Measurements from ENCODE around the gene FAM9A.

FAM9A gene

GRCh38 chrX:8801041-8801599 is at the start of gene FAM9A:
FAM9A (minus strand) TSS chrX:8801383; CDS start chrX:8800171, 1,212 bp downstream.
- no peak for DNase-seq

- no peak for DNase-seq
Measured at GRCh38 chrX:8850478-8850877, 49.3 kb upstream of the FAM9A start.

GRCh38 chrX:8849945-8850344 is 48.8 kb upstream of the FAM9A start:
- no peak for DNase-seq

- DNase-seq: no peak
Measured at GRCh38 chrX:8849458-8849857, 48.3 kb upstream of the FAM9A start.

GRCh38 chrX:8848911-8849310 is 47.7 kb upstream of the FAM9A start:
- no peak for DNase-seq

- DNase-seq: no peak
Measured at GRCh38 chrX:8848441-8848840, 47.3 kb upstream of the FAM9A start.

- no peak for DNase-seq
Measured at GRCh38 chrX:8847360-8847759, 46.2 kb upstream of the FAM9A start.

GRCh38 chrX:8846266-8846665 is 45.1 kb upstream of the FAM9A start:
- DNase-seq: no peak

- no peak for DNase-seq
Measured at GRCh38 chrX:8845469-8845868, 44.3 kb upstream of the FAM9A start.

- DNase-seq: no peak
Measured at GRCh38 chrX:8845060-8845459, 43.9 kb upstream of the FAM9A start.

- DNase-seq: no peak
Measured at GRCh38 chrX:8844157-8844556, 43.0 kb upstream of the FAM9A start.

- no peak for DNase-seq
Measured at GRCh38 chrX:8841911-8842310, 40.7 kb upstream of the FAM9A start.

- no peak for DNase-seq
Measured at GRCh38 chrX:8834392-8834791, 33.2 kb upstream of the FAM9A start.

- no peak for DNase-seq
Measured at GRCh38 chrX:8832582-8833378, 31.6 kb upstream of the FAM9A start.

GRCh38 chrX:8823698-8824097 is 22.5 kb upstream of the FAM9A start:
- DNase-seq: no peak

GRCh38 chrX:8822002-8822401 is 20.8 kb upstream of the FAM9A start:
- DNase-seq: no peak

GRCh38 chrX:8820910-8821527 is 19.8 kb upstream of the FAM9A start:
- DNase-seq: no peak

- peak; percentile 13 for DNase-seq
Measured at GRCh38 chrX:8815460-8816065, 14.4 kb upstream of the FAM9A start.

- no peak for DNase-seq
Measured at GRCh38 chrX:8813036-8813435, 11.9 kb upstream of the FAM9A start.

- DNase-seq: no peak
Measured at GRCh38 chrX:8811611-8812010, 10.4 kb upstream of the FAM9A start.

GRCh38 chrX:8808661-8809060 is 7.5 kb upstream of the FAM9A start:
- DNase-seq: no peak

- no peak for DNase-seq
Measured at GRCh38 chrX:8805974-8806373, 4.8 kb upstream of the FAM9A start.

- DNase-seq: no peak
Measured at GRCh38 chrX:8805046-8805445, 3.9 kb upstream of the FAM9A start.

- no peak for DNase-seq
Measured at GRCh38 chrX:8803326-8803725, 2.1 kb upstream of the FAM9A start.

Data from DMS 273 treated with DMSO at 0.1 percent for 48 hours (cell line).